Measurements from ENCODE around the gene GLRX. TPM values are rescaled to one million over a fixed set of nuclear protein-coding genes. Genes with fewer than 3 reads are reported as not detected.

GLRX gene
- total and polyA plus RNA-seq, 9 donors, result 5.9 to 21.1 (median 15.5) TPM

GRCh38 chr5:95799191-95799835, 23.2 kb downstream of the GLRX start:
- 93% methylated on average over 4 of the region's 4 CpGs for WGBS (ENCODE audit: insufficient coverage)
- H3K36me3 ChIP-seq (ENCODE audit: control insufficient read depth, insufficient read depth, low read length), result peaks cover 13% of the 10 kb centered on the region
- no peaks in the 10 kb centered on the region for H3K27me3 ChIP-seq (ENCODE audit: control insufficient read depth, insufficient read depth, low read length)
- H3K4me3 ChIP-seq (ENCODE audit: low read length), result no peak overlapping the region
- H3K27ac ChIP-seq (ENCODE audit: low read length), result no peak overlapping the region
- no peak for DNase-seq
- H3K4me1 ChIP-seq (ENCODE audit: control insufficient read depth, insufficient read depth, low read length), result no peaks in the 10 kb centered on the region
- no peaks in the 10 kb centered on the region for H3K9me3 ChIP-seq (replicated peaks; ENCODE audit: control insufficient read depth, low read depth, low read length)

- DNase-seq, result no peak
- H3K9me3 ChIP-seq (replicated peaks; ENCODE audit: control insufficient read depth, low read depth, low read length), result no peaks in the 10 kb centered on the region
- H3K27me3 ChIP-seq (ENCODE audit: control insufficient read depth, insufficient read depth, low read length), result no peaks in the 10 kb centered on the region
These were observed 24.0 kb downstream of the GLRX start for GRCh38 chr5:95798545-95798944.

GRCh38 chr5:95798048-95798447, 24.5 kb downstream of the GLRX start:
- WGBS (ENCODE audit: insufficient coverage), result no CpG with 5 or more reads among the region's 2 CpGs
- H3K4me1 ChIP-seq (ENCODE audit: control insufficient read depth, insufficient read depth, low read length), result no peaks in the 10 kb centered on the region
- no peak for DNase-seq

More at GRCh38 chr5:95798545-95798944, 24.0 kb downstream of the GLRX start:
- Histone ChIP-seq H3K4me1 (ENCODE audit: control insufficient read depth, insufficient read depth, low read length) (no peaks in the 10 kb centered on the region), H3K36me3 (ENCODE audit: control insufficient read depth, insufficient read depth, low read length) (peaks cover 20% of the 10 kb centered on the region), H3K4me3 (ENCODE audit: low read length) (no peak overlapping the region), H3K27ac (ENCODE audit: low read length) (no peak overlapping the region)

GRCh38 chr5:95797301-95797700, 25.2 kb downstream of the GLRX start:
- H3K36me3 ChIP-seq (ENCODE audit: control insufficient read depth, insufficient read depth, low read length), result peaks cover 17% of the 10 kb centered on the region

More at GRCh38 chr5:95798048-95798447, 24.5 kb downstream of the GLRX start:
- Histone ChIP-seq H3K27me3 (ENCODE audit: control insufficient read depth, insufficient read depth, low read length) (no peaks in the 10 kb centered on the region), H3K27ac (ENCODE audit: low read length) (no peak overlapping the region), H3K9me3 (replicated peaks; ENCODE audit: control insufficient read depth, low read depth, low read length) (no peaks in the 10 kb centered on the region), H3K36me3 (ENCODE audit: control insufficient read depth, insufficient read depth, low read length) (peaks cover 21% of the 10 kb centered on the region), H3K4me3 (ENCODE audit: low read length) (no peak overlapping the region)

GRCh38 chr5:95794070-95794516, 28.4 kb downstream of the GLRX start:
- Histone ChIP-seq H3K9me3 (replicated peaks; ENCODE audit: control insufficient read depth, low read depth, low read length) (no peaks in the 10 kb centered on the region), H3K36me3 (ENCODE audit: control insufficient read depth, insufficient read depth, low read length) (peaks cover 30% of the 10 kb centered on the region), H3K4me1 (ENCODE audit: control insufficient read depth, insufficient read depth, low read length) (no peaks in the 10 kb centered on the region), H3K4me3 (ENCODE audit: low read length) (no peak overlapping the region), H3K27me3 (ENCODE audit: control insufficient read depth, insufficient read depth, low read length) (no peaks in the 10 kb centered on the region), H3K27ac (ENCODE audit: low read length) (no peak overlapping the region)
- no peak for DNase-seq
- 100% methylated on average over 1 of the region's 3 CpGs for WGBS (ENCODE audit: insufficient coverage)

More at GRCh38 chr5:95797301-95797700, 25.2 kb downstream of the GLRX start:
- H3K9me3 ChIP-seq (replicated peaks; ENCODE audit: control insufficient read depth, low read depth, low read length), result no peaks in the 10 kb centered on the region
- H3K4me1 ChIP-seq (ENCODE audit: control insufficient read depth, insufficient read depth, low read length), result no peaks in the 10 kb centered on the region
- 90% methylated on average over 2 of the region's 3 CpGs for WGBS (ENCODE audit: insufficient coverage)
- no peak overlapping the region for H3K27ac ChIP-seq (ENCODE audit: low read length)
- H3K27me3 ChIP-seq (ENCODE audit: control insufficient read depth, insufficient read depth, low read length), result no peaks in the 10 kb centered on the region
- H3K4me3 ChIP-seq (ENCODE audit: low read length), result no peak overlapping the region
- DNase-seq, result no peak

- H3K36me3 ChIP-seq (ENCODE audit: control insufficient read depth, insufficient read depth, low read length), result peaks cover 33% of the 10 kb centered on the region
These were observed 30.8 kb downstream of the GLRX start for GRCh38 chr5:95791751-95792150.

GRCh38 chr5:95788493-95788892, 34.0 kb downstream of the GLRX start:
- H3K27ac ChIP-seq (ENCODE audit: low read length), result no peak overlapping the region
- no peaks in the 10 kb centered on the region for H3K9me3 ChIP-seq (replicated peaks; ENCODE audit: control insufficient read depth, low read depth, low read length)
- H3K36me3 ChIP-seq (ENCODE audit: control insufficient read depth, insufficient read depth, low read length), result peaks cover 39% of the 10 kb centered on the region
- no peaks in the 10 kb centered on the region for H3K27me3 ChIP-seq (ENCODE audit: control insufficient read depth, insufficient read depth, low read length)
- DNase-seq, result no peak
- WGBS (ENCODE audit: insufficient coverage), result 93% methylated on average over 8 of the region's 8 CpGs
- no peaks in the 10 kb centered on the region for H3K4me1 ChIP-seq (ENCODE audit: control insufficient read depth, insufficient read depth, low read length)
- H3K4me3 ChIP-seq (ENCODE audit: low read length), result no peak overlapping the region

More at GRCh38 chr5:95791751-95792150, 30.8 kb downstream of the GLRX start:
- no peak for DNase-seq
- H3K4me3 ChIP-seq (ENCODE audit: low read length), result no peak overlapping the region
- H3K27ac ChIP-seq (ENCODE audit: low read length), result no peak overlapping the region
- WGBS (ENCODE audit: insufficient coverage), result 87% methylated on average over 6 of the region's 6 CpGs
- no peaks in the 10 kb centered on the region for H3K9me3 ChIP-seq (replicated peaks; ENCODE audit: control insufficient read depth, low read depth, low read length)
- H3K4me1 ChIP-seq (ENCODE audit: control insufficient read depth, insufficient read depth, low read length), result no peaks in the 10 kb centered on the region
- H3K27me3 ChIP-seq (ENCODE audit: control insufficient read depth, insufficient read depth, low read length), result no peaks in the 10 kb centered on the region

GRCh38 chr5:95786821-95787418, 35.6 kb downstream of the GLRX start:
- 50% methylated on average over 1 of the region's 3 CpGs for WGBS (ENCODE audit: insufficient coverage)
- H3K36me3 ChIP-seq (ENCODE audit: control insufficient read depth, insufficient read depth, low read length), result peaks cover 42% of the 10 kb centered on the region
- no peak overlapping the region for H3K4me3 ChIP-seq (ENCODE audit: low read length)
- H3K27ac ChIP-seq (ENCODE audit: low read length), result no peak overlapping the region
- H3K27me3 ChIP-seq (ENCODE audit: control insufficient read depth, insufficient read depth, low read length), result no peaks in the 10 kb centered on the region
- DNase-seq, result no peak
- no peaks in the 10 kb centered on the region for H3K9me3 ChIP-seq (replicated peaks; ENCODE audit: control insufficient read depth, low read depth, low read length)
- no peaks in the 10 kb centered on the region for H3K4me1 ChIP-seq (ENCODE audit: control insufficient read depth, insufficient read depth, low read length)

- no peaks in the 10 kb centered on the region for H3K9me3 ChIP-seq (replicated peaks; ENCODE audit: control insufficient read depth, low read depth, low read length)
- no peaks in the 10 kb centered on the region for H3K4me1 ChIP-seq (ENCODE audit: control insufficient read depth, insufficient read depth, low read length)
- peaks cover 41% of the 10 kb centered on the region for H3K36me3 ChIP-seq (ENCODE audit: control insufficient read depth, insufficient read depth, low read length)
- 87% methylated on average over 2 of the region's 9 CpGs for WGBS (ENCODE audit: insufficient coverage)
- H3K27me3 ChIP-seq (ENCODE audit: control insufficient read depth, insufficient read depth, low read length), result no peaks in the 10 kb centered on the region
- no peak overlapping the region for H3K27ac ChIP-seq (ENCODE audit: low read length)
- no peak overlapping the region for H3K4me3 ChIP-seq (ENCODE audit: low read length)
- no peak for DNase-seq
These were observed 37.8 kb downstream of the GLRX start for GRCh38 chr5:95784514-95785302.

- no peak for DNase-seq
These were observed 38.9 kb downstream of the GLRX start for GRCh38 chr5:95783661-95784060.

More at GRCh38 chr5:95783661-95784060, 38.9 kb downstream of the GLRX start:
- H3K9me3 ChIP-seq (replicated peaks; ENCODE audit: control insufficient read depth, low read depth, low read length), result no peaks in the 10 kb centered on the region
- no peak overlapping the region for H3K4me3 ChIP-seq (ENCODE audit: low read length)
- H3K27me3 ChIP-seq (ENCODE audit: control insufficient read depth, insufficient read depth, low read length), result no peaks in the 10 kb centered on the region
- H3K4me1 ChIP-seq (ENCODE audit: control insufficient read depth, insufficient read depth, low read length), result no peaks in the 10 kb centered on the region
- WGBS (ENCODE audit: insufficient coverage), result 70% methylated on average over 1 of the region's 3 CpGs
- H3K36me3 ChIP-seq (ENCODE audit: control insufficient read depth, insufficient read depth, low read length), result peaks cover 44% of the 10 kb centered on the region
- no peak overlapping the region for H3K27ac ChIP-seq (ENCODE audit: low read length)
